SIG-M5 treated with dmso at 0.1 percent for 504 hours (cell line): Measurements from ENCODE around the gene RPS6KA5.
"Not testable (repeated sequence)": the region's sequence is repeated elsewhere in the genome, so short reads cannot be mapped to it uniquely, and the experiment has no call there.

Experiments used
- DNase-seq: peaks from one replicate; lab custom pipeline; 2025; ENCODE audit not compliant: unreplicated experiment; lab: John Stamatoyannopoulos, UW

The RPS6KA5 gene

GRCh38 chr14:90942511-90942910 is 117.9 kb downstream of the RPS6KA5 start:
- no peak for DNase-seq

GRCh38 chr14:90941706-90942105 is 118.7 kb downstream of the RPS6KA5 start:
- DNase-seq: no peak

DNA sequence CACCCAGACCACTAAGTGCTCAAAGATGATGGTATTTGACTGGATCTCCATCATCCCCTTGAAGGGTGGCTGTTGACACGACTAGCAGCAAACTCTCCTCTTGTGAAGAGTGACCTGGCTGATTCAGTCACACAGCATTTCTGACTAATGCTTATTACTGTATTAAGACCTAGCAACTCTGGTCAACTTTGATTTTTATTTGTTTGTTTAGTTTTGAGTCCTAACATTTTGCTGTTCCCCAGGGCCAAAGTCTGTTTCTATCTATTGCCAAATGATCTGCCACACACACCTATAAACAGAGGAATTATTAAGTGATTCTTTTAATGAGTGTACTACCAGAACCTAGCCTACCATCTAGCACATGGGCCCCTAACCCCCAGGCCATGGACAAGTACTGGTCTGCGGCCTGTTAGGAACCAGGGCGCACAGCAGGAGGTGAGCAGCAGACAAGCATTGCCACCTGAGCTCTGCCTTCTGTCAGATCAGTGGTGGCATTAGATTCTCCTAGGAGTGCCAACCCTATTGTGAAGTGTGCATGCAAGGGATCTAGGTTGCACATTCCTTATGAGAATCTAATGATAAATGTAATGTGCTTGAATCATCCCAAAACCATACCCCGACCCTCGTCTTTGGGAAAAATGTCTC is 120.0 kb downstream of the RPS6KA5 start:
- DNase-seq: no peak

GRCh38 chr14:90939252-90939795 is 121.1 kb downstream of the RPS6KA5 start:
- DNase-seq: not testable (repeated sequence)

DNA sequence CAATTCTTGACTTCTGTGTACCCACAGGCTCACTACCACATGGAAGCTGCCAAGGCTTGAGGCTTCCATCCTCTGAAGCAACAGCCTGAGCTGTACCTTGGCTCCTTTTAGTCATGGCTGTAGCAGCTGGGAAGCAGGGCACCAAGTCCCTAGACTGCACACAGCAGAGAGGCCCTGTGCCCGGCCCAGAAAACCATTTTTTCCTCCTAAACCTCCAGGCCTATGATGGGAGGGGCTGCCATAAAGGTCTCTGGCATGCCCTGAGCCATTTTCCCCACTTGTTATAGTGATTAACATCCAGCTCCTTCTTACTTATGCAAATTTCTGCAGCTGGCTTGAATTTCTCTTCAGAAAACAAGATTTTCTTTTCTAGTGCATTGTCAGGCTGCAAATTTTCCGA is 121.8 kb downstream of the RPS6KA5 start:
- DNase-seq: no peak

- no peak for DNase-seq
Measured at GRCh38 chr14:90936757-90937440, 123.5 kb downstream of the RPS6KA5 start.

DNA sequence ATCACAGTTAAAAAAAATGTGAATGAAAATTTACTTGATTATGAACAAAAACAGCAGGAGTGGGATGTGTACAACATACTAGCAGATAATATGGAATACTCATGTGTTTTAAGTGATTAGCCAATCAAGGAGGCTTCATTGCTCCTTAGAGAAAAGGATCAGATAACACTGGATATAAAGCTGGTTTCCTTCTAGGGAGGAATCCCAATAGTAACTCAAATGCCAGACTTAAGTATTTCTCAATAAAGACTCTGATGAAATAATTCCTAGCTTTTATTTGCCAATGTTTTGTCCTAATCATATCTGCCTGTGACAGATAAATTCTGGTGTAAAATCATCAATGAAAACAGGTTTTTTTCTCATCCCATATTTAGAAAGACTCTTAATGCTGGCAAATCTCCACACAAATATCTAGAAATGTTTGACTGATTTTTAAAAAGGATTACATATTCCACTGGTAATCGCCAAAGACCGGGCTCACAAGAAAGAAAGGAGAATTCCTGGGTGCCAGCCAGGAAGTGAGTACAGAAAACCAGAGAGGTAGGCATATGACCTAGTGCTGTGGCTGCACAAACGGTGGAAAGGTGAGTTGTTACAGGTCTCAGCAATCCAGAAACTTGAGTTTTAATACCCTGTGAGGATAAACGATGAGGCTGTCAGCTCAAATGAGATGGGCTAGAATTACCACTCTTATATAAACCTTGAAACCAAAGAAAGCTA is 135.7 kb downstream of the RPS6KA5 start:
- no peak for DNase-seq

DNA sequence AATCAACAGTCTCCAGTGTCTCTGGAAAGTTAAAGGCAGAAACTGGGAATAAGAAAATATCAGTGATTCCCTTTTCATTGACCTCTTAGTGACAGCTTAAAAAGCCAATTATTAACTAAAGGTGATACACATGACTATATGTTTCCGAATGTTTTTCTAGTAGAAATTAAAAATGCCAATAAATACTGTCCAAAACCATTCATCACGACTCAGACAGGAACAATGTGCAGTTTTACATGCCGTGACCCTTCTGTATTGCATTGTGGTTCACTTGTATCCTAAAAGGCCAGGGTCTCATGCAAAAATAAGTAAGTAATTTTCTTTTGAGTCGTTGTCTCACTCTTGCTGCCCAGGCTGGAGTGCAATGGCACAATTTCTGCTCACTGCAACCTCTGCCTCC is 138.3 kb downstream of the RPS6KA5 start:
- no peak for DNase-seq

GRCh38 chr14:90911121-90911520 is 149.3 kb downstream of the RPS6KA5 start:
- DNase-seq: peak; percentile 29

DNA sequence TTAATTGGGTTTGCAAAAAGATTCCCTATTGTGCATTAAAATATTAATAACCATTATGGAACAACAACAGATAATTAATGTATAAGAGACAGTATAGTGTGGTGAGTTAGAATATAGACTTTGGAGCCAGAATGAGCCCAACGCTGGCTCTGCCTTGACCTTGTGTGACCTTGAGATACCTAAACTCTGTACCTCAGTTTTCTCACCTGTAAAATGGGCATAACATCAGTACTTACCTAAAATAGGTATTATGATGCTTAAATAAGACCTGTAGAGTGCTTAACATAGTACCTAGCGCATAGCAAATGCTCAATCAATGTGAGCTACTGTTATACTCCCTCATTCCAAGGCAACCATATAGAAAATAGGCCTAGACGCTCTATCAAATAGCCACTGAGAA is 153.3 kb downstream of the RPS6KA5 start:
- DNase-seq: no peak

- DNase-seq: no peak
Measured at GRCh38 chr14:90905531-90905930, 154.9 kb downstream of the RPS6KA5 start.

DNA sequence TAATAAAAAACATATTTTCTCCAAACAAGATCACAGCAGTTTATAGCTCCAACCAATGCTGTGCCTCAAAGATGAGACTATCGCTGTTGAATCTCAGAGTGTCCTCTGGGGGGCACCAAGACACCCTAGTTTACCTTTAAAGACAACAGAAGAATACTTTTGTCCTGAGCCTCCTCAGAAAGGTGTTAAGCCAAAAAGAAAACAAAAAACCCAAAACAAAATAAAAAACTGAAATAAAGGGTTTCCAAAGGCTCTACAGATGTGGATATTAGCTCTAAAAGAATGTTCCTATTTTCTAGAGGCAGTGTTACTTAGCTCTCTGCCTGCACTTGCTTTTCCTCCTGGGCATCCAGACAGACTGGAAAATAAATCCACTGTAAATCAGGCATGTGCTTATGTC is 157.3 kb downstream of the RPS6KA5 start:
- DNase-seq: peak; percentile 47

GRCh38 chr14:90900476-90901083 is 159.9 kb downstream of the RPS6KA5 start:
- DNase-seq: no peak

- DNase-seq: no peak
Measured at GRCh38 chr14:90897022-90897421, 163.4 kb downstream of the RPS6KA5 start.

- no peak for DNase-seq
Measured at GRCh38 chr14:90894241-90894640, 166.2 kb downstream of the RPS6KA5 start.

- no peak for DNase-seq
Measured at GRCh38 chr14:90893510-90893909, 166.9 kb downstream of the RPS6KA5 start.

DNA sequence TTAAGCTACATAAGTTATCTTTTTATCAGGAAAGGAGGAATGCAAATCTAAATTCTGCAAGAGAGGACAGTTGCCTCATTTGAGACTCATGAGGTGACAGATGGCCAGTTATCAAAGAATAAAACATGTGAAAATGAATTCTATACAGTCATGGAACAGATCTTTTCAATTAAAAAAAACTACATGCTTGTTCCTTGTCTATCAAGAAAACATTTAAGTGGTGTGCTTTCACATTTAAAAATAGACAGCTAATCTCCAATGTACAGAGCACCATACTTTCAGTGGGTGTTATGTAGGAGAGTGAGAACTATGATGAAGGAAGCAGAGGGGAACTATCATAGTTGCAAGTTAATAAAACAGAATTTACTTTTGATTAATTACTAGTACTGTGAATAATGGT is 167.5 kb downstream of the RPS6KA5 start:
- DNase-seq: no peak

DNA sequence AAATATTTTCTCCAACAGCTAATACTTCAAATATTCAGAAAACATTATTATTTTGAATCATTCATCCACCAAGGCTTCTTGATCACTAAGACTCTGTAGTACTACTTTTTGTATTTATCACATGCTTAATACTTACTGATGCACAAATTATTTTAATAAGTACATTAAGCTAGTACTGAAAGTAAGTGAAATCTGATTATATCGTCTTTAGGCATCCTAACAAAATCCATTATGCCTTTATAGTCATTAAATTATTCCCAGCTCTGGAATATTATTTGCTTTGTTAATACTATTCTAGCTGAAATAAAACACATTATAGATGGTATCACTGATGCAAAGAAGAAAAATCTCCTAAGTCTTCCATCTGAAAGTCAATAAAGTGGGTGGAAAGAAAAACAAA is 169.1 kb downstream of the RPS6KA5 start:
- DNase-seq: no peak

DNA sequence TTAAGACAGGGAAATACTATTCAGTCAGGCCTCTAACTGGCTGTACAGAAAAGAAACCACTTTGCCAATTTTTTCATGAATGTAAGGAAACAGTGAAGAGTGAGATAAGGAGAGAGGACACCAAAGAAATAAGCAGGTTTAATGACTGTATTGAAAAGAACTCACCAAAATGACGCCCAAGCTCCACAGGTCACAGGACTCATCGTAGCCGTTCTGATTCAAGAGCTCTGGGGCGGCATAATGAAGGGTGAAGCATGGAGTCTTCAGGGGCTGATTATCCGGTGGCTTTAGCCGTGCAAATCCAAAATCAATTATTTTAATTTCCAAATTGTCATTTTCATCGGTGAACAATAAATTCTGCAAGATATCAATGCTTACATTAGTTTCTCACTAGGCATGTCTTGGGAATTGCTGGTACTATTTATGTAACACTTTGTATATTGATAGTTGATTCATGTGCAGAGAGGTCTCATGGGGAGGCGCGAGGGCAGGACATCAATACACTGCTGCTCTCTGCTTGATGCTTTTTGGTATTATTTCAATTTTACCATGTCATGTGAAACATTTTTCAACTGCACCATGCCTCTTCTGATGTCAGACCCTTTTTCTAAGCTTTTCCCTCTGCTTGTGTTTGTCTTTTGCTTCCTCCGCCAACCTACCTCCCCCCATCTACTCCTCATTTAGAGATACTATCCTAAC is 170.0 kb downstream of the RPS6KA5 start:
- no peak for DNase-seq

DNA sequence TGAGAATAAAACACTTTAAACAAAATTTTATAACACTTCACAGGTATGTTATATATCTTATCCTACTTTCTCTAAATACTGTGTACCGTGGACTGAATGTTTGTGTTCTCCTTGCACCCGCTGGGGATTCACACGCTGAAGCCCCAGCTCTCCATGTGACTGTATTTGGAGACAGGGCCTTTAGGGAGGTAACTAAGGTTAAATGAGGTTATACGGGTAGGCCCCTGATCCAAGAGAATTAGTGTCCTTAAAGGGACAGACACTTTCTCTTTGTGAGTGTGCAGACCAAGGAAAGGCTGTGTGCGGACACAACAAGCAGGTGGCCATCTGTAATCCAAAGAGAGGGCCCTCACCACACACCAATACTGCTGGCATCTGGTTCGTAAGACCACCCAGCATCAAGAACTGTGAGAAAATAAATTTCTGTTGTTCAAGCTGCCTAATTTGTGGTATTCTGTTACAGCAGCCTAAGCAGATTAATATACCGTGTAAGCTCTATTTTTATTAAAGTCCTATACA is 174.1 kb downstream of the RPS6KA5 start:
- no peak for DNase-seq

DNA sequence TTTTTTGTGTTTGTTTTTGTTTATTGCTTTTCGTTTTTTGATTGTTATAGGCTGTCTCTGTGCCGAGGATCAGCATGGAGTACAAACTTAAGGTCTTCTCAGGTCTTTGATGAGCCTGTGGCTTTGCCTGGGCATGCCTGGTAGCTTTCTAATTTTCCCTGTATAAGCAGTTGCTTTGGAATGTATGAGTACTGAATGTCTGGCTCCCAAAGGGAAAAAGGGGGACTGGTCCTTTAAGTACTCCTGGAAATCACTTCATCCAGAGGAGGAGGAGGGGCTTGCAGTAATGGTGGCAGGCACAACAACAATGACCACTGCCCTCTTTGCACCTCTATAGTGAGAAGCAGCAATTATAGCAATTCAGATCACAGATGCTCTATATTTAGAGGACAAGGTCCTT is 176.7 kb downstream of the RPS6KA5 start:
- DNase-seq: no peak
